HEK293 (cell line): ENCODE data around the gene CEP20.

Experiments
- CTCF ChIA-PET: fragments of 350-600 bp; formaldehyde crosslinking; extraction: SDS; loops from one replicate; lab custom pipeline; 2021; ENCODE audit warnings: antibody characterized with exemption; lab: Yijun Ruan, JAX
- POLR2A ChIA-PET: fragments of 300-600 bp; formaldehyde crosslinking; extraction: SDS; loops from one replicate; lab custom pipeline; 2020; ENCODE audit warnings: antibody characterized with exemption, inconsistent platforms; lab: Yijun Ruan, JAX
- H3K27ac ChIP-seq: fragments of 200-500 bp; sonication (Bioruptor generic); 2 replicates; pipeline ENCODE4 v1.5.1; 2014; ENCODE audit warnings: low read depth, low read length, control low read depth, inconsistent platforms; ENCODE audit errors: extremely low read depth
- H3K36me3 ChIP-seq, 2 experiments: fragments of 200-500 bp in 1 of 2; sonication (Bioruptor generic) in 1 of 2; 1 replicate in 1 of 2; 2 replicates in 1 of 2; pipeline ENCODE4 v1.5.1; 2014 to 2017; ENCODE audit warnings: inconsistent platforms in 2 of 2, low read length in 2 of 2; ENCODE audit not compliant: control insufficient read depth in 2 of 2, insufficient read depth in 1 of 2
- H3K4me1 ChIP-seq: fragments of 200-500 bp; sonication (Bioruptor generic); 2 replicates; pipeline ENCODE4 v1.5.1; 2014; ENCODE audit warnings: mild to moderate bottlenecking, low read length, inconsistent platforms; ENCODE audit not compliant: control insufficient read depth, insufficient read depth
- H3K4me3 ChIP-seq: 2 replicates; pipeline ENCODE4 v1.5.1; 2011; ENCODE audit warnings: low read depth, mild to moderate bottlenecking, control low read depth, low read length, moderate library complexity
- H3K9me3 ChIP-seq: fragments of 200-500 bp; sonication (Bioruptor generic); 2 replicates; pipeline ENCODE4 v1.5.1; 2014; ENCODE audit warnings: low read depth, low read length, inconsistent platforms; ENCODE audit not compliant: control insufficient read depth, insufficient read depth
- HOXA7 ChIP-seq: sonication (generic); formaldehyde crosslinking; IDR thresholded peaks from 2 replicates; pipeline ENCODE4 v1.8.1; 2022; ENCODE audit warnings: missing genetic modification reagents, borderline replicate concordance
- HOXC10 ChIP-seq: sonication (generic); formaldehyde crosslinking; IDR thresholded peaks from 2 replicates; pipeline ENCODE4 v1.8.1; 2023; ENCODE audit warnings: mild to moderate bottlenecking, missing genetic modification reagents
- IKZF3 ChIP-seq: fragments of 450-650 bp; IDR thresholded peaks from 2 replicates; pipeline ENCODE4 v1.5.0; 2018; ENCODE audit warnings: missing biosample characterization, mild to moderate bottlenecking, missing genetic modification characterization, moderate library complexity
- KLF7 ChIP-seq: fragments of 450-650 bp; formaldehyde crosslinking; IDR thresholded peaks from 2 replicates; pipeline ENCODE4 v1.5.1; 2016; ENCODE audit warnings: missing biosample characterization, missing genetic modification characterization, borderline replicate concordance
- SP3 ChIP-seq: fragments of 450-650 bp; formaldehyde crosslinking; IDR thresholded peaks from 2 replicates; pipeline ENCODE4 v1.5.1; 2016; ENCODE audit warnings: missing biosample characterization, missing genetic modification characterization
- TCF7L2 ChIP-seq: IDR thresholded peaks from 2 replicates; pipeline ENCODE4 v1.6.1; 2011; ENCODE audit warnings: low read depth, mild to moderate bottlenecking, inconsistent platforms, low read length, moderate library complexity, borderline replicate concordance
- ZFP3 ChIP-seq: fragments of 450-650 bp; formaldehyde crosslinking; IDR thresholded peaks from 2 replicates; pipeline ENCODE4 v1.5.1; 2016; ENCODE audit warnings: low read depth, missing biosample characterization, missing genetic modification characterization
- ZNF114 ChIP-seq: fragments of 450-650 bp; formaldehyde crosslinking; IDR thresholded peaks from 2 replicates; pipeline ENCODE4 v1.5.0; 2017; ENCODE audit warnings: missing biosample characterization, missing genetic modification characterization
- ZNF132 ChIP-seq: fragments of 450-650 bp; formaldehyde crosslinking; IDR thresholded peaks from 2 replicates; pipeline ENCODE4 v1.5.1; 2017; ENCODE audit warnings: missing biosample characterization, missing genetic modification characterization, borderline replicate concordance
- ZNF223 ChIP-seq: fragments of 450-650 bp; formaldehyde crosslinking; IDR thresholded peaks from 2 replicates; pipeline ENCODE4 v1.5.1; 2016; ENCODE audit warnings: missing biosample characterization, missing genetic modification characterization
- ZNF514 ChIP-seq: fragments of 450-650 bp; formaldehyde crosslinking; IDR thresholded peaks from 2 replicates; pipeline ENCODE4 v1.5.1; 2016; ENCODE audit warnings: missing biosample characterization, missing genetic modification characterization
- ZNF544 ChIP-seq: fragments of 450-650 bp; formaldehyde crosslinking; IDR thresholded peaks from 2 replicates; pipeline ENCODE4 v1.5.0; 2017; ENCODE audit warnings: missing biosample characterization, missing genetic modification characterization
- ZNF585B ChIP-seq: fragments of 450-650 bp; formaldehyde crosslinking; IDR thresholded peaks from 2 replicates; pipeline ENCODE4 v1.5.1; 2016; ENCODE audit warnings: missing biosample characterization, missing genetic modification characterization
- ZNF629 ChIP-seq: fragments of 450-650 bp; formaldehyde crosslinking; IDR thresholded peaks from 2 replicates; pipeline ENCODE4 v1.5.1; 2017; ENCODE audit warnings: missing biosample characterization, missing genetic modification characterization
- ZNF707 ChIP-seq: fragments of 450-650 bp; formaldehyde crosslinking; IDR thresholded peaks from 2 replicates; pipeline ENCODE4 v1.5.1; 2016; ENCODE audit warnings: missing biosample characterization, missing genetic modification characterization
- TF ChIP-seq, protein P1 (sequence below): fragments of 450-650 bp; formaldehyde crosslinking; IDR thresholded peaks from 2 replicates; pipeline ENCODE4 v1.5.1; 2016; ENCODE audit warnings: missing biosample characterization, missing genetic modification characterization, borderline replicate concordance
- TF ChIP-seq, protein P2 (sequence below): fragments of 450-650 bp; formaldehyde crosslinking; optimal IDR thresholded peaks from 2 replicates; pipeline ENCODE3; 2016; ENCODE audit warnings: missing biosample characterization, mild to moderate bottlenecking, missing genetic modification characterization
- TF ChIP-seq, protein P3 (sequence below): fragments of 450-650 bp; formaldehyde crosslinking; IDR thresholded peaks from 2 replicates; pipeline ENCODE4 v1.5.1; 2016; ENCODE audit warnings: missing biosample characterization, missing genetic modification characterization
- TF ChIP-seq, protein P4 (sequence below): fragments of 450-650 bp; formaldehyde crosslinking; IDR thresholded peaks from 2 replicates; pipeline ENCODE4 v1.5.1; 2016; ENCODE audit warnings: missing biosample characterization, missing genetic modification characterization
- TF ChIP-seq, protein P5 (sequence below): fragments of 450-650 bp; formaldehyde crosslinking; conservative IDR thresholded peaks from 2 replicates; pipeline ENCODE4 v1.5.1; 2016; ENCODE audit warnings: low read depth, missing biosample characterization, missing genetic modification characterization

The CEP20 gene

DNA sequence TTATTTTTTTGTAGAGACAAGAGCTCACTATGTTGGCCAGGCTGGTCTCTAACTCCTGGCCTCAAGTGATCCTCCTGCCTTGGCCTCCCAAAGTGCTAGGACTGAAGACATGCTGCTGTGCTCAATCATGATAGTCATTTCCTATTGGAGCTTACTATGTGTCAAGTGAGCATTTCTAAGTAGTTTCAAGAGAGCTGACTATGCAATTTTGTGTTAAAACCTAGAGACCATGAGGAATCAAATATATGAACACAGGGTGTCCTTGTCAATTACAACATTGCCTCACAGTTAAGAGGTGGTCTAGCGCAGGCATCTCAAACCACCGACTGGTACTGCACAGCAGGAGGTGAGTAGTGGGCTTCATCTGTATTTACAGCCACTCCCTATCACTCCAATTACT is 69.4 kb downstream of the CEP20 start:
- Histone ChIP-seq H3K27ac (no peak overlapping the region), H3K36me3 (no peaks in the 10 kb centered on the region), H3K4me3 (no peak overlapping the region), H3K4me1 (no peaks in the 10 kb centered on the region), H3K9me3 (no peaks in the 10 kb centered on the region)
- ChIA-PET POLR2A (no interaction called here), CTCF (interaction anchor here (1.0 kb wide), 2 partner anchors 41 to 53 kb away, joined by 3 read pairs; no protein-coding TSS in a partner anchor)
- TF ChIP-seq ZNF514 (tag by site-specific recombination) (no peak), SP3 (no peak), HOXA7 (CRISPR knock-in tag) (no peak), ZNF114 (no peak), ZNF544 (tag by site-specific recombination) (no peak), ZNF707 (tag by site-specific recombination) (no peak), ZNF629 (tag by site-specific recombination) (no peak), ZNF223 (tag by site-specific recombination) (no peak), TCF7L2 (no peak), ZFP3 (no peak), IKZF3 (tag by site-specific recombination) (no peak)
- TF ChIP-seq, protein P1, sequence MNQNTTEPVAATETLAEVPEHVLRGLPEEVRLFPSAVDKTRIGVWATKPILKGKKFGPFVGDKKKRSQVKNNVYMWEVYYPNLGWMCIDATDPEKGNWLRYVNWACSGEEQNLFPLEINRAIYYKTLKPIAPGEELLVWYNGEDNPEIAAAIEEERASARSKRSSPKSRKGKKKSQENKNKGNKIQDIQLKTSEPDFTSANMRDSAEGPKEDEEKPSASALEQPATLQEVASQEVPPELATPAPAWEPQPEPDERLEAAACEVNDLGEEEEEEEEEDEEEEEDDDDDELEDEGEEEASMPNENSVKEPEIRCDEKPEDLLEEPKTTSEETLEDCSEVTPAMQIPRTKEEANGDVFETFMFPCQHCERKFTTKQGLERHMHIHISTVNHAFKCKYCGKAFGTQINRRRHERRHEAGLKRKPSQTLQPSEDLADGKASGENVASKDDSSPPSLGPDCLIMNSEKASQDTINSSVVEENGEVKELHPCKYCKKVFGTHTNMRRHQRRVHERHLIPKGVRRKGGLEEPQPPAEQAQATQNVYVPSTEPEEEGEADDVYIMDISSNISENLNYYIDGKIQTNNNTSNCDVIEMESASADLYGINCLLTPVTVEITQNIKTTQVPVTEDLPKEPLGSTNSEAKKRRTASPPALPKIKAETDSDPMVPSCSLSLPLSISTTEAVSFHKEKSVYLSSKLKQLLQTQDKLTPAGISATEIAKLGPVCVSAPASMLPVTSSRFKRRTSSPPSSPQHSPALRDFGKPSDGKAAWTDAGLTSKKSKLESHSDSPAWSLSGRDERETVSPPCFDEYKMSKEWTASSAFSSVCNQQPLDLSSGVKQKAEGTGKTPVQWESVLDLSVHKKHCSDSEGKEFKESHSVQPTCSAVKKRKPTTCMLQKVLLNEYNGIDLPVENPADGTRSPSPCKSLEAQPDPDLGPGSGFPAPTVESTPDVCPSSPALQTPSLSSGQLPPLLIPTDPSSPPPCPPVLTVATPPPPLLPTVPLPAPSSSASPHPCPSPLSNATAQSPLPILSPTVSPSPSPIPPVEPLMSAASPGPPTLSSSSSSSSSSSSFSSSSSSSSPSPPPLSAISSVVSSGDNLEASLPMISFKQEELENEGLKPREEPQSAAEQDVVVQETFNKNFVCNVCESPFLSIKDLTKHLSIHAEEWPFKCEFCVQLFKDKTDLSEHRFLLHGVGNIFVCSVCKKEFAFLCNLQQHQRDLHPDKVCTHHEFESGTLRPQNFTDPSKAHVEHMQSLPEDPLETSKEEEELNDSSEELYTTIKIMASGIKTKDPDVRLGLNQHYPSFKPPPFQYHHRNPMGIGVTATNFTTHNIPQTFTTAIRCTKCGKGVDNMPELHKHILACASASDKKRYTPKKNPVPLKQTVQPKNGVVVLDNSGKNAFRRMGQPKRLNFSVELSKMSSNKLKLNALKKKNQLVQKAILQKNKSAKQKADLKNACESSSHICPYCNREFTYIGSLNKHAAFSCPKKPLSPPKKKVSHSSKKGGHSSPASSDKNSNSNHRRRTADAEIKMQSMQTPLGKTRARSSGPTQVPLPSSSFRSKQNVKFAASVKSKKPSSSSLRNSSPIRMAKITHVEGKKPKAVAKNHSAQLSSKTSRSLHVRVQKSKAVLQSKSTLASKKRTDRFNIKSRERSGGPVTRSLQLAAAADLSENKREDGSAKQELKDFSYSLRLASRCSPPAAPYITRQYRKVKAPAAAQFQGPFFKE (tag by site-specific recombination), result no peak
- TF ChIP-seq, protein P2, sequence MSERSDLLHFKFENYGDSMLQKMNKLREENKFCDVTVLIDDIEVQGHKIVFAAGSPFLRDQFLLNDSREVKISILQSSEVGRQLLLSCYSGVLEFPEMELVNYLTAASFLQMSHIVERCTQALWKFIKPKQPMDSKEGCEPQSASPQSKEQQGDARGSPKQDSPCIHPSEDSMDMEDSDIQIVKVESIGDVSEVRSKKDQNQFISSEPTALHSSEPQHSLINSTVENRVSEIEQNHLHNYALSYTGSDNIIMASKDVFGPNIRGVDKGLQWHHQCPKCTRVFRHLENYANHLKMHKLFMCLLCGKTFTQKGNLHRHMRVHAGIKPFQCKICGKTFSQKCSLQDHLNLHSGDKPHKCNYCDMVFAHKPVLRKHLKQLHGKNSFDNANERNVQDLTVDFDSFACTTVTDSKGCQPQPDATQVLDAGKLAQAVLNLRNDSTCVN (tag by site-specific recombination), result no peak
- TF ChIP-seq, protein P3, sequence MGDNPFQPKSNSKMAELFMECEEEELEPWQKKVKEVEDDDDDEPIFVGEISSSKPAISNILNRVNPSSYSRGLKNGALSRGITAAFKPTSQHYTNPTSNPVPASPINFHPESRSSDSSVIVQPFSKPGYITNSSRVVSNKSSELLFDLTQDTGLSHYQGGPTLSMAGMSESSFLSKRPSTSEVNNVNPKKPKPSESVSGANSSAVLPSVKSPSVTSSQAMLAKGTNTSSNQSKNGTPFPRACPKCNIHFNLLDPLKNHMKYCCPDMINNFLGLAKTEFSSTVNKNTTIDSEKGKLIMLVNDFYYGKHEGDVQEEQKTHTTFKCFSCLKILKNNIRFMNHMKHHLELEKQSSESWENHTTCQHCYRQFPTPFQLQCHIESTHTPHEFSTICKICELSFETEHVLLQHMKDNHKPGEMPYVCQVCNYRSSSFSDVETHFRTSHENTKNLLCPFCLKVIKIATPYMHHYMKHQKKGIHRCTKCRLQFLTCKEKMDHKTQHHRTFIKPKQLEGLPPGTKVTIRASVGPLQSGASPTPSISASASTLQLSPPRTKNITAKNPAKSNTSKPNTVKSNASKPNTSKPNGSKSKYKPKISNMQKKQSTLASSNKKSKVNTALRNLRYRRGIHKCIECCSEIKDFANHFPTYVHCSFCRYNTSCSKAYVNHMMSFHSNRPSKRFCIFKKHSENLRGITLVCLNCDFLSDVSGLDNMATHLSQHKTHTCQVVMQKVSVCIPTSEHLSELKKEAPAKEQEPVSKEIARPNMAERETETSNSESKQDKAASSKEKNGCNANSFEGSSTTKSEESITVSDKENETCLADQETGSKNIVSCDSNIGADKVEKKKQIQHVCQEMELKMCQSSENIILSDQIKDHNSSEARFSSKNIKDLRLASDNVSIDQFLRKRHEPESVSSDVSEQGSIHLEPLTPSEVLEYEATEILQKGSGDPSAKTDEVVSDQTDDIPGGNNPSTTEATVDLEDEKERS (tag by site-specific recombination), result no peak

DNA sequence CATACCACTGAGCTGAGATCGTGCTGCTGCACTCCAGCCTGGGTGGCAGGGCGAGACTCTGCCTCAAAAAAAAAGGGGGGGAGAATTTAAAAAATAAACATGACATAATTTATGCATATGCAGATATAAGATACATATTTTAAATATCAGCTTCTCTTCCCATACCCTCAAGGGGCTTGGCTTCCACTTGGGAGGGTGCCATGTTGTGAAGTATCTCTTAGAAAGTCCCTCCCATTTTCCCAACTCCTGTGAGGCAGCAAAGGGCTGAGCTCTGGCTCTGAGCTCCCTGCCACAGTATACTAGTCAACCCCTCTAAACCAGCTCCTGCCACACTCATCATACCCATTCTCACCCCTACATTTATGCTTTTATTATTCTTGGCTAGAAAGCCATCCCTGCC is 71.0 kb downstream of the CEP20 start:
- CTCF ChIA-PET, result interaction anchor here (0.5 to 2.3 kb wide), 5 partner anchors 17 to 370 kb away, joined by 3 to 6 read pairs (median 3); no protein-coding TSS in a partner anchor
- TF ChIP-seq ZNF132 (tag by site-specific recombination) (no peak), ZNF585B (tag by site-specific recombination) (no peak), HOXC10 (no peak), KLF7 (no peak)
- TF ChIP-seq, protein P4, sequence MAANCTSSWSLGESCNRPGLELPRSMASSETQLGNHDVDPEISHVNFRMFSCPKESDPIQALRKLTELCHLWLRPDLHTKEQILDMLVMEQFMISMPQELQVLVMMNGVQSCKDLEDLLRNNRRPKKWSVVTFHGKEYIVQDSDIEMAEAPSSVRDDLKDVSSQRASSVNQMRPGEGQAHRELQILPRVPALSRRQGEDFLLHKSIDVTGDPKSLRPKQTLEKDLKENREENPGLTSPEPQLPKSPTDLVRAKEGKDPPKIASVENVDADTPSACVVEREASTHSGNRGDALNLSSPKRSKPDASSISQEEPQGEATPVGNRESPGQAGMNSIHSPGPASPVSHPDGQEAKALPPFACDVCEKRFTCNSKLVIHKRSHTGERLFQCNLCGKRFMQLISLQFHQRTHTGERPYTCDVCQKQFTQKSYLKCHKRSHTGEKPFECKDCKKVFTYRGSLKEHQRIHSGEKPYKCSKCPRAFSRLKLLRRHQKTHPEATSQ (tag by site-specific recombination), result no peak
- TF ChIP-seq, protein P5, sequence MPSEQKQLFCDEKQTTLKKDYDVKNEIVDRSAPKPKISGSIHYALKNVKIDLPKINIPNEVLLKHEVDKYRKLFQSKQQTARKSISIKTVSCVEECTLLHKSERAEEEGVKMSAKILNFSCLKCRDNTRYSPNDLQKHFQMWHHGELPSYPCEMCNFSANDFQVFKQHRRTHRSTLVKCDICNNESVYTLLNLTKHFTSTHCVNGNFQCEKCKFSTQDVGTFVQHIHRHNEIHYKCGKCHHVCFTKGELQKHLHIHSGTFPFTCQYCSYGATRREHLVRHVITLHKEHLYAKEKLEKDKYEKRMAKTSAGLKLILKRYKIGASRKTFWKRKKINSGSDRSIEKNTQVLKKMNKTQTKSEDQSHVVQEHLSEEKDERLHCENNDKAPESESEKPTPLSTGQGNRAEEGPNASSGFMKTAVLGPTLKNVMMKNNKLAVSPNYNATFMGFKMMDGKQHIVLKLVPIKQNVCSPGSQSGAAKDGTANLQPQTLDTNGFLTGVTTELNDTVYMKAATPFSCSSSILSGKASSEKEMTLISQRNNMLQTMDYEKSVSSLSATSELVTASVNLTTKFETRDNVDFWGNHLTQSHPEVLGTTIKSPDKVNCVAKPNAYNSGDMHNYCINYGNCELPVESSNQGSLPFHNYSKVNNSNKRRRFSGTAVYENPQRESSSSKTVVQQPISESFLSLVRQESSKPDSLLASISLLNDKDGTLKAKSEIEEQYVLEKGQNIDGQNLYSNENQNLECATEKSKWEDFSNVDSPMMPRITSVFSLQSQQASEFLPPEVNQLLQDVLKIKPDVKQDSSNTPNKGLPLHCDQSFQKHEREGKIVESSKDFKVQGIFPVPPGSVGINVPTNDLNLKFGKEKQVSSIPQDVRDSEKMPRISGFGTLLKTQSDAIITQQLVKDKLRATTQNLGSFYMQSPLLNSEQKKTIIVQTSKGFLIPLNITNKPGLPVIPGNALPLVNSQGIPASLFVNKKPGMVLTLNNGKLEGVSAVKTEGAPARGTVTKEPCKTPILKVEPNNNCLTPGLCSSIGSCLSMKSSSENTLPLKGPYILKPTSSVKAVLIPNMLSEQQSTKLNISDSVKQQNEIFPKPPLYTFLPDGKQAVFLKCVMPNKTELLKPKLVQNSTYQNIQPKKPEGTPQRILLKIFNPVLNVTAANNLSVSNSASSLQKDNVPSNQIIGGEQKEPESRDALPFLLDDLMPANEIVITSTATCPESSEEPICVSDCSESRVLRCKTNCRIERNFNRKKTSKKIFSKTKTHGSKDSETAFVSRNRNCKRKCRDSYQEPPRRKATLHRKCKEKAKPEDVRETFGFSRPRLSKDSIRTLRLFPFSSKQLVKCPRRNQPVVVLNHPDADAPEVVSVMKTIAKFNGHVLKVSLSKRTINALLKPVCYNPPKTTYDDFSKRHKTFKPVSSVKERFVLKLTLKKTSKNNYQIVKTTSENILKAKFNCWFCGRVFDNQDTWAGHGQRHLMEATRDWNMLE, result no peak

More for the DNA sequence above, 71.0 kb downstream of the CEP20 start:
- Histone ChIP-seq H3K27ac (no peak overlapping the region), H3K4me3 (no peak overlapping the region), H3K4me1 (no peaks in the 10 kb centered on the region), H3K9me3 (no peaks in the 10 kb centered on the region), H3K36me3 (no peaks in the 10 kb centered on the region)
- POLR2A ChIA-PET, result no interaction called here
